Suppressor macrophage (primary cell): Measurements from ENCODE around the gene RAP1B.

ENCODE experiments used
- DNase-seq, 4 experiments: peaks; one replicate each; pipeline ENCODE4 v3.0.0-alpha.2; 2020 to 2022

RAP1B gene

DNA sequence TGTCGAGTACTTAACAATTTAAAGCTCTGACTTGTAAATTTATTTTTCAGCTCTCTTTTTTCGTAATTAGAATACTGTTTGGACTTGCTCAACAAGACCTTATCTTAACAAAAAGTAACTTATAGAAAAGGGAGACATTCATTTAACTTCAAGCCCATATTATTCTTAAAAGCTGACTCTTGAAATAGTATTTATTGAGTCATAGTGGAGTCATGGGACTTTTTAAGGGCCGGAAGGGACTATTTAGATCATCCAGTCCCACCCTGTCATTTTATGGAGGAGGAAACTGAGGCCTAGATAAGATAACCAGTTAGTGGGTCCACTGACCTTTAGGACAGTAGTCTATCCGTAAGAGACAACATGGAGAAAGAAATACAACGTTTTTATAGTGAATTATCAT lies 1.5 kb downstream of the RAP1B start:
- DNase-seq, result peak; percentile 14 to 67 (median 40)

DNA sequence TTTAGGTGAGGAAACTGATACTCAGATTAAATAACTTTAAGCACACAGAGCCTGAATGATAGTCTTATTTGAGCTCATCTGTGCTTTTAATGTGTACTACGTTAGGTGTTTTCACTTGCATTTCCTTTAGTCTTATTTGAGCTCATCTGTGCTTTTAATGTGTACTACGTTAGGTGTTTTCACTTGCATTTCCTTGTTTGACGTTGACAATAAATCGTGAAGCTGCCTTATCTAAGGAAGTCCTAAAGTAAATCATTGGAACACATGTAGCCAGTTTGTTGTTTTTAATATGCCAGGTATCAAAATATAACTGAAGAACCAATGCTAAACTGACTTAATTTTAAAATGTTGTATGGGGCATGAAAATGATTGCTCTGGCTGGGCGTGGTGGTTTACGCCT lies 2.0 kb downstream of the RAP1B start:
- DNase-seq, result no peak

DNA sequence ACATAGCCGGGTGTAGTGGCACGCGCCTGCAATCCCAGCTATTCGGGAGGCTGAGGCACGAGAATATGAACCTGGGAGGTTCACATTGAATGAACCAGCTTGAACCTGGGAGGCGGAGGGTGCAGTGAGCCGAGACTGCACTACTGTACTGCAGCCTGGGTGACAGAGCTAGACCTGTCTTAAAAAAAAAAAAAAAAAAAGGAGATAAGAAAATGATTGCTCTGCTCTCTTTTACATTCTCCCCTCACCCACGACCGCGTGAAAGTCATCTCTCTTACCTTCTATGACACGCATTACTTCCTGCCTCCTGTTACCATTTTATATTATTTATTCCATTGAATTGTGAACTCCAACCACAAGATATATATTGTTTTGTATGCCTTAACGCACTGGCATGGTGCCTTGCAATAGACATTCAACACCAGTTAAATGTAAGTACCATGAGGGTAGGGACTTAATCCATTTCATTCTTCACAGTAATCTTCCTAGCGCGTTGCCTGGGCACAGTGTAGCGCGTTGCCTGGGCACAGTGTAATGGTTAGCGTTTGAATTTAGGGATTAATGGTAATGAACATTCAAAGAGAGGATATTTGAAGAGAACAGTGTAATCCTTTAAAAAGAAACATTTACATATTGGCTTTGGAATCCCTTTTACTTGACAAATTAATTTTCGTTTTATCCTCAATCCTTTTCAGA lies 2.7 kb downstream of the RAP1B start:
- DNase-seq, result no peak

DNA sequence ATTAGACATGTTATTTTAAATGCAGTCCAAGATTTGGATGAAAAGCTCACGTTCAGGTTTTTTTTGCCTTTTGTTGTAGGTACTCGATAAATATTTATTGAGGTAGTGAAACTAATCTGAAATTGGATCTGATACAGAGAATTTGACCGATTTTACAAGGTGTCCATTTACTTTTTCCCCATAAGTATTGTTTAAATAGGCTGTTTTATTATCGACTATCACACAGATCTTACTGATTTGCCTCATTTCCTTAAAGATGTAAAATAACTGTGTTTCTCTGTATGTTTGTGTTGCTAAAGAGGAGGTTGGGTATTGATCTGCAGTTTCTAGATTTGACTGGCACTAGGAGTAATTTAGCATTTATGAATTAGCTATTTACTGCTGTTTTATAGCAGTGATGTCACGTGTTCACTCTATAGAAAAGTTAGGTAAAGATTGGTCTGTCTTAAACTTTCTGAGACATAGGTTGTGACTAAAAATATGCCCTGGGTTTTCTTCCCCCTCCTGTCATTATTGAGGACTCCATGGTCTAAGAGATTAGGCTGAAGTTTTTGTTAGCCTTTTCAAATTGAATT lies 3.5 kb downstream of the RAP1B start:
- no peak for DNase-seq

DNA sequence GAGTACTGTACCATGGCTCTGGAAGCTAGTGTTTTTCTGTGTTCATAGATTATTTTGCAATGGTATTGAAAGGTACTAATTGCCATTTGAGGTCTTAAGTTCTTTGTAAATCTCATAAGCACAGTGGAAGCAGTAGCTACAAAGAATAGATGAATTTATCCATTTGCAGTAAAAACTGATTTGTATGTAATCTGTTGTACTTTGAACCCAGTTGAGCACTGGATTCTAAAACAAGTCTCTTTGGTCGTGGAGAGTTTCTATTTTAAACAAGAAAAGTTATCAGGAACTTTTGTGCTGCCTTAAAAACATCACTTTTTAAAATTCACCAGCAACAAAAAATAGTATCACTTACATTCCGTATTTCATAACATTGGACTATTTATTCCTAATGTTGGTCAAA lies 4.1 kb downstream of the RAP1B start:
- DNase-seq, result no peak

DNA sequence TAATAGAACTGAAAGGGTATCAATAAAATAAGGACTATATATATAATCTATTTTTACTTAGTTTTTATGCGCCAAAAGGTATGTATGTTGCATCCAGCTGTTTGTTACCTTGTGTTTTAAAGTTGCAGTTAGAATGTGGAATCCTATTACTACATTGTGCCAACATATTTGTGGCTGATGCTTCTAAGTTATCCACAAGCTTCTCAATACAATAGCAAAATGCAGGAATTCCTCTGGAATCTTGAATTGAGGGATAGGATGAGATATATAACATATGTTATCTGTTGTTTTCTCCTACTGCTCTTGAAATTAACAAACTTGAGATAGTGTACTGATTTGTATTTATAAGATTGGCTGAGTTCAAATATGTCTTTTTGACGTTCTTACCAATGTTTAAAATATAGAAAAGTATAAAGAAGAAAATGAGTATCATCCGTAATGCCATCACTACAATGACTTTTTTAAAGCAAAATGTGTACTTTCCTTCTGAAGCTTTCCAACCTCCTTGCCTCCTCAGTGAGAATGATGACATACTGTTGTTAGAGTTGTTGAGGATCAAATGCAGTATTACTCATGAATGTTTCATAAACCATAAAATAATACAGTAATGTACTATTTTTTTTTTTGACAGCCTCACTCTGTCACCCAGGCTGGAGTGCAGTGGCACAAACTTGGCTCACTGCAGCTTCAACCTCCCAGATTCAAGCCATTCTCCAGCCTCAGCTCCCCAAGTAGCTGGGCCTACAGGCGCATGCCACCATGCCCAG lies 6.6 kb downstream of the RAP1B start:
- DNase-seq, result peak in 1 of 4 experiments; percentile 42

DNA sequence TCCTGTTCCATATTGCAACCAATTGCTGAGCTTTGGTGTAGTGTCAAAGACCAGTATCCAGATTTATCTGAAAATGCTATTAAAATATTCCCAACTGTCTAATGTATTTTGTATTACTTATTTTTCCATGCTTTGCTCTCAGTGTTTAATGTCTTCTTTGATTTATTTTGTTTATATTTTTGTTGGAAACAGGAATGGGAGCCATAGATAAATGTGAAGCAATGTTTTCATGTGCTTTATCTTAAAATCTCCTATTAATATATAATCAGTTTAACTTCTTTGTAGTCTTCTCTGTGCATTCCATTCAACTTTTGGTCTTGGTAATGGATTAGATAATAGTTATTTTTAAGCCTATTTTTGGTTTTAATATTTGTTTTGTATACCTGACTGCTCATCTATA lies 8.8 kb downstream of the RAP1B start:
- no peak for DNase-seq

DNA sequence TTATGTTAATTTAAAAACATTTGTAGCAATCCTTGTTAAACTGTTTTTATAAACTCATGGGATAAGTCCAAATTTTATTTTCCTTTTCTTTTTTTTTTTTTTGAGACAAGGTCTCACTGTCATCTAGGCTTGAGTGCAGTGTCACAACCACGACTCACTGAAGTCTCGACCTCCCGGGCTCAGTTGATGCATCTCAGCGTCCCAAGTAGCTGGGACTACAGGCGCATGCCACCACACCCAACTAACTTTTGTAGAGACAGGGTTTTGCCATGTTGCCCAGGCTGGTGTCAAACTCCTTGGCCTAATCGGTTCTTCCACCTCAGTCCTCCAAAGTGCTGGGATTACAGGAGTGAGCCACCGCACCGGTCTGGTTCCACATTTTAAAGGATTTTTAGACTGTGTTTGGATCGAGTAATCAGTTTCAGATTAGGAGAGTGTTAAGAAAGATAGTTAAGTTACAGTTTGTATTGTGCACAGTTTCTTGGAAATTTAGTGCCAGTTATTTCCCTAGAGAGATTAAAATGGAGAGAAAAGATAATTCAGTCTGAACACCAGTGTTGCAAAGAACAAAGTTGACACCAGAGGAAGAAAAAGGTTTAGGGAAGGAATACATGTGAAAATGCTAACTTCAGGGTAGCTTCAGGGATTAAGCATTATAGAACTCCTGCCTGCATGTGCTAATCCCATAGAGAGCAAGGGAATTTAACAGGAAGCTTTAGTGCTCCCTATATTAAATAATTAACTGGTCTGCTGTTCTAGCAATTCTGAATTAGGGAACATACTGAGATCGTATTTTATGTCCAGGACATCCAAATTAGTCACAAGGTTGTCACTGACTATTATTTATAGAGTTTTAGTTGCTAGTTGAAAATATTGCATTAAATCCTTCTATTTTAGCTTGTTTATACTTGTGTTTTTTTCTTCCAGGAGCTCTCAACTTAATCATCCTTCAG lies 10.1 kb downstream of the RAP1B start:
- no peak for DNase-seq

DNA sequence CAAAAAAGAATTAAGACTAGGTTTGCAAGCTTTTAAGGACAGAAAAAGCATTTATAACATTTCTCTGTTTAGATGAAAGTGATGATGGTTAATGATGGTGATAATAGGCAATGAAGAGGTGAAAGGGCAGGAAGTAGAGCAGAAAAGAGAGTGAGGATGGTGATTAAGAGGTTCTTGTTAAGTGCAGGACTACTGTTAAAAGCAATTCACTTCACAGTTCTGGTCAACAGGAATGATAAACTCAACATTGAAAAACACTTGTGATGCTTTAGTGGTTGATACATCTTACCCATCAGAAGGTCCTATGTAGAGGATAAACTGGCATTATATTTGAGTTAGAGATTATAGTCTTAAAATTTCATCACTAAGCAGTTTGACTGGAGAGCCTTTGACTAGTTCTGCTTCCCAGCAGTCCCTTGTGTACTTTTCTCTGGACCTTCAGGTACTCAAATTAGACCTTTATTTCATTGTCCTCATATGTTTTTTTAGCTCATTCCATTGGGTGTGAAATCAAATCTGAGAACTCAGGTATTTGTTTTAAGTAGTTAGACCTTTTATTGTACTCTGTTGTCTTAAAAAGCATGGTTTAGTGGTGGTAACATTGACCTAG lies 10.9 kb downstream of the RAP1B start:
- no peak for DNase-seq

DNA sequence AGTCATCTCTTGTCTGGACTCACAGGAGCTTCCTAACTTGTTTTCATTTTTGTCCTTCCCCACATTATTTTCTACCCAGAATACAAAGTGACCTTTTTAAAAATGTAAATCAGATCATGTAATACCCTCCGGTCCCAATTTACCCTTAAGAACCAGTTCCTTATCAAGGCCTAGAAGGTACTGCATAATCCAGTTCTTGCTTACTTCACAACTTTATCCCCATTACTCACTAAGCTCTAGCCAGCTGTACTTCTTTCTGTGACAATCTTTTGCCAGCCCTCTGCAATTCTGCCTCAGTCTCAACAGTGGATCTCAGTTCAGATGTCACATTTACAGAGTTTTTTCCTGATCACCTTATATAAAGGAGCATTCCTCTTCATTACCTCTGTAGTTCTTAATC lies 11.6 kb downstream of the RAP1B start:
- DNase-seq, result peak in 2 of 4 experiments; percentile 50 to 53

DNA sequence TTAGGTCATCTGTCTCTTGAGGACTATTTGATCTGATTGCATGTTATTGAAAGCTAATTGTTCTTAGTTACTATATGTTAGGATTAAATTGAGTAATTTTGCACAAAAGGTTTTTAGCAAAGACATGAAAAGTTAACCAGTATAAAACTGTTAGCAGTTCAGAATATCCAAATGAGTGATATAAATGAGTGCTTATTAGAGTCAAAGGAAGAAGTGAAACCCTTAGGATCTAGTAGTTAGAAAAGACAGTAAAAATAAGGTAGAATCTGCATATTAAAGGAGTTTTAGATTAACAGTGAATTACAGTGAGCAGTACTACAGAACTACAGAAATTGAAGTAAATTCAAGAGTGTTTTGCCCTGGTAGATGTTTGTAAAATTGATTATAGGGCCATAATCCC lies 12.4 kb downstream of the RAP1B start:
- no peak for DNase-seq

DNA sequence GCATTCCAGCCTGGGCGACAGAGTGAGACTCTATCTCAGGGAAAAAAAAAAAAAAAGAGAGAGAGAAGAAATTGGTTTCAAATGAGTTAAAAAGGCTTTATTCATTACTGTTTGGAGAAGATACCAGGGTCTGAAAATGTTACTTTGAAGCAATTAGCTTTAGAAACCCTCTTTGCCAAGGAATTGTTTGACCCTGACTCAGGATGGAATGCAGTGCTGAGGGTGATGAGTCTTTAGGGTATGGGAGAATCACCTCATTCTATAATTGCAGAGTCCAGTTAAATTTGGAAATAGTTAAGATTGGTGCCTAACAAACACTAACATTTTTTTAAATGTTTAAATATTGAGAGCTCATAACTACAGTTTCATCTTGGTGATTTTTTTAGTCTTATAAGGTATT lies 13.3 kb downstream of the RAP1B start:
- DNase-seq, result no peak

DNA sequence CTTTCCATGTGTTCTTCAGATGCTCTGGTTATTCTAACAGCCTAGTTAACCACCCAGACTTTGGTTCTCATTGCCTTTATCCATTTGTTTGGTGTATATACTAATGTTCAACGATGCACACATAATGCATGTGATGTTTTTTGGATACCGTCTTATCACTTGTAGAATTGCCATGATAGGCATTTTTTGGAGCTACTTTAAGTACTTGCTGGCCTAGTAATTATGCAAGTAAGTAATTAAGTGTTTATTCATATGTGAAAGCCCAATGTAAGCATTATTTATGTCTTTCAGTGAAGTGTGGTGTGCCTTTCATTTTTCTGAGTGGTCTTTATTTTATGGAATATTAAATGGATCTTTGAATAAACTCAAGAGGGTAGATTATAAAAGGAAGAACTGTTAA lies 14.2 kb downstream of the RAP1B start:
- DNase-seq, result no peak

DNA sequence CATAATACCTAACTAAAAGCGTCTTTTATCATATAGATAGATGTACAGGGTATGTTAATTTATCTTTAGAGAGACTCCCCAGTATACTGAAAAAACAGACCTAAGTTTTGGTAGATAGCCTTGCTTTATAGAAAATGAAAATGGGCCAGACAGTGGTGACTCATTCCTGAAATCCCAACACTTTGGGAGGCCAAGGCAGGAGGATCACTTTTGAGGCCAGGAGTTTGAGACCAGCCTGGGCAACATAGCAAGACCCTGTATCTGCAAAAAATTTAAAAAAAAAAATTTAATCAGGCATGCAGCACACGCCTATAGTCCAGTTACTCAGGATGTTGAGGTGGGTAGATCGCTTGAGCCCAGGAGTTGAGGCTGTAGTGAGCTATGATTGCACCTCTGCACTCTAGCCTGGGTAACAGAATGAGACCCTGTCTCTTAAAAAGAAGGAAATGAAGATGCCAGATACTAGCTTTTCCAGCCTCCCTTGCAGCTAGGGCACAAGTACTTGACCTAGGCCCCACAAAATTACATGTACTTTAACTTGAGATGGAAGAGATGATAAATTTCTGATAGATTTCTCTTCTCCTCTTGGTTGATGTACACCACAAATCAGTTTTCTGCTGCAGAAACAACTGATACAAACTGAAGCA lies 17.1 kb downstream of the RAP1B start:
- DNase-seq, result no peak

DNA sequence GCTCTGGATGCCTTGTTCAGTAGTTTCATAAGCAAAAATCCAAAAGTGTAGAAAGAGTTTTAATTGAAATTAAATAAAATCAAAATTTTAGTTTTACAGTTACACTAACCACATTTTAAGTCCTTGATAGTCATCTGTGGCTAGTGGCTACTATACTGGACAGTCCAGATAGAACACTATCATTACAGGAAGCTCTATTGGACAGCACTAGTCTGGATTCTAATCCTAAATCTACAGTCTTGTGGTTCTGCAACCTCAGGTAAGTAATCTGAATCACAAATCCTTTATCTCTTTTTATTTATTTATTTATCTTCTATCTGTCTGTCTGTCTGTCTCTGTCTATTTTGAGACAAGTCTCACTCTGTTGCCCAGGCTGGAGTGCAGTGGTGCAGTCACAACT lies 18.0 kb downstream of the RAP1B start:
- no peak for DNase-seq

DNA sequence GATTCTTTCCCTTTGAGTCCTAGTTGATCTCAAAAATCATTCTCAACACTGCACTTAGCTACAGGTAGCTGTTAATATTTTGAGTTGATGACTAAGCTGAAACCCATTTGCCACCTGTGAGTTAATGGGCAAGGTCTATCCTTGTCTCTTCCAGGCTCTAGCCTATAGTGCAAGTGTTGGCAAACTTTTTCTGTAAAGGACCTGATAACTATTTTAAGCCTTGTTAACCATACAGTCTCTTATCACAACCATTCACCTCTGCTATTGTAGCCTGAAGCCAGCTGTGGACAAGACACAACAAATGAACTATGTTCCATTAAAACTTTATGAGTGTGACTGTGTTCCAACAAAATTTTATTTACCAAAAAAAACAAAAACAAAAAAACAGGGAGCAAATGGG lies 19.4 kb downstream of the RAP1B start:
- DNase-seq, result no peak

DNA sequence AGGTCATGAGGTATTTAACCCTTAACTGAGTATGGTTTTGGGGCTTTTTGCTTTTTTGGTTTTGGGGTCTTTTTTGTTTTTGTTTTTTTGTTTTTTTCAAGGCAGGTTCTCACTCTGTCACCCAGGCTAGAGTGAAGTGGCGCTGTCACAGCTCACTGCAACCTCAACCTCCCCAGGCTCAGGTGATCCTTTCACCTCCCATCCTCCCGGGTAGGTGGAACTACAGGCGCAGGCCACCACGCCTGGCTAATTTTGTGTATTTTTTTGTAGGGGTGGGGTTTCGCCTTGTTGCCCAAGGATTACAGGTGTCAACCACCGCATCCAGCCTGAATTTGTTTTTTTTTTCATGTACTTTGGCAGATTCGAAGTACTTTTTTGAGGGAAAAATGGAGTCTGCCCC lies 19.9 kb downstream of the RAP1B start:
- no peak for DNase-seq

DNA sequence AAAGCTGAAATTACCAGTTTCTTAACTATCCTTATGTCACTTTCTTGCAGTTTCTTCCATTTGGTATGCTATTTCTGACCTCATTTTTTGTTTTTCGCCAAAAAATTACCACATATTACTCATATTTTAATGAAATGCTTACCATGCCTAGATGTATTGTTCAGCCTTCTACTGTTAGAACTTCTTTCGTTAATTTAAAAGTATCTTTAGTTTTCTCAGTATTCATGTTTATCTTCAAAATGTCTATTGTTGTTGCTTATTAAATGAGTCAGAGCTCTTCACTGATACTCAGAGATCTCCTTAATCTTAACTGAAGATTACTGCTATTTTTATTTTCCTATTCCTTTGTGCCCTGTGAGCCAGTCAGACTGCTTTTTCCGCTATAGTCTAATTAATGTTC lies 20.5 kb downstream of the RAP1B start:
- DNase-seq, result no peak

DNA sequence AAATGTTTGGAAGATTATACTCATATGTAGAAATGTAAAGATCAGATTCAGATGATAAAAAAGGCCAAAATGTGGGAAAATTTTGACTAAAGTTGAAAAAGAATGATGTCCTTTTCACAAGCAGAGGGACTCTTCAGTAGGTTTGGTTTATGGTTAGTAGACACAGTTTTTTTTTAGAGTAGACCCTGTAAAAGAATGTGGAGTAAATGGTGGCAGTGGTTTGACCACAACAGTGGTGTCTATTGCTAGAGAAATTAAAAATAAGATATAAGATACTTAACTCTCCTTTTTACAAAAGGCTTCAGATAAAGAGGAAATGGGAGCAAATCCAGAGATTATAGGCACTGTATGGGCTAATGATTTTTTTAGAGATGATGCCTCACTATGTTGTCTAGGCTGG lies 21.8 kb downstream of the RAP1B start:
- no peak for DNase-seq

DNA sequence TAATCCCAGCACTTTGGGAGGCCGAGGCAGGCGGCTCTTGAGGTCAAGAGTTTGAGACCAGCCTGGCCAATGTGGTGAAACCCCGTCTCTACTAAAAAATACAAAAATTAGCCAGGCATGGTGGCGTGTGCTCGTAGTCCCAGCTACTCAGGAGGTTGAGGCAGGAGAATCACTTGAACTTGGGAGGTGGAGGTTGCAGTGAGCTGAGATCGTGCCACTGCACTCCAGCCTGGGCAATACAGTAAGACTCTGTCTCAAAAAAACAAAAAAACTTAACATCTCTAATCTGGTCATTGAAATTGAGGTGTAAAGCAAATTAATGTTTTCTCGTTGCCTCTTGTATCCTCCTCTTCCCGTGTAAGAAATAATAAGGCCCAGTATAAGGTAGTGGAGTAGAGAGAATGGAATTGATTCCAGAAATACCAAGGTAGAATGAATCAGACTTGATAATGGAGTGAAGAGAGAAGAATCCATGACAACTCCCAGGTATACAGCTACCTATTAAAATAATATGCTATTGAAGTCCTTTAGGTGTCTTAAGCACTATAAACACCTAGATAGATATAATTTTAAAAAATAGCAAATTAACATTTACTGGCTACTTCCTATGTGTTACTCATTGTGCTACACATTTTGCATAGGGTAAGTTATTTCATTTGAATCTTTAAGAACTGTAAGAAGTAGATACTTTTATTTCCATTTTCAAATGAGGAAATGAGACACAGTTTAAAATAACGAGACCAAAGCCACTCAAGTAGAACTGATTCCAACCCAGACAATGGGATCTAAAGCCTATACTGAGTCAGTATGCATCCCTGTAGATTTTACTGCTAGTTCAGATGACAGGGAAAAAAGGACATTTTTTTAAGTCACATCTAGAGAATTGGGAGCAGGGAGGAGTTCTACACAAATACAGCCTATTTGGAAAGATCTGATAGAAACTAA lies 23.2 kb downstream of the RAP1B start:
- peak in 1 of 4 experiments; percentile 25 for DNase-seq

DNA sequence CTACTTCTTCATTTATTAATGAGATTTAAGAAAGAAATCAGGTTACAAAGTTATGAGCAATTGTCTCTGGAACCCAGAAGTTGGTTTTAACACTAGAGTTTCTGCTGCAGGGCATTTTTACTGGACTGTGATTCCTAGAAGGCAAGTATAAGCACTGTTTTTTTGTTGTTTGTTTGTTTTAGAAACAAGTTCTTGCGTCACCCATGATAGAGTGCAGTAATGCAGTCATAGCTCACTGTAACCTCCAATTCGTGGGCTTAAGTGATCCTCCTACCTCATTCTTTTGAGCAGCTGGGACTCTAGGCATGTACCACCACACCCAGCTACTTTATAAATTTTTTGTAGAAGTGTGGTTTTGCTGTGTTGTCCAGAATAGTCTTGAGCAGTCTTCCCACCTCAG lies 25.6 kb downstream of the RAP1B start:
- DNase-seq, result peak in 2 of 4 experiments; percentile 33 to 47
